Neutrophil (primary cell): ENCODE data around the gene GOSR2.

Experiments used
- H3K27ac ChIP-seq: fragments of 200-600 bp; sonication (generic); 2 replicates; pipeline ENCODE4 v1.5.1; 2016; ENCODE audit warnings: mild to moderate bottlenecking, moderate library complexity
- H3K27me3 ChIP-seq: fragments of 200-600 bp; sonication (generic); 2 replicates; pipeline ENCODE4 v1.6.0; 2016; ENCODE audit warnings: mild to moderate bottlenecking
- H3K36me3 ChIP-seq: fragments of 200-600 bp; sonication (generic); 2 replicates; pipeline ENCODE4 v1.5.1; 2017
- H3K4me1 ChIP-seq, 2 experiments: fragments of 200-600 bp in 1 of 2; sonication (generic) in 1 of 2; 1 replicate in 1 of 2; 2 replicates in 1 of 2; pipeline versions ENCODE4 v1.5.1 to v1.6.1; 2013 to 2016; ENCODE audit warnings: low read depth in 1 of 2, low read length in 1 of 2, mild to moderate bottlenecking in 1 of 2, moderate library complexity in 1 of 2; ENCODE audit not compliant: control insufficient read depth in 1 of 2, insufficient read depth in 1 of 2
- H3K4me3 ChIP-seq, 2 experiments: fragments of 200-600 bp in 1 of 2; sonication (generic) in 1 of 2; 1 replicate in 1 of 2; 2 replicates in 1 of 2; pipeline ENCODE4 v1.5.1; 2013 to 2016; ENCODE audit warnings: low read depth in 1 of 2, low read length in 1 of 2, mild to moderate bottlenecking in 1 of 2, moderate library complexity in 1 of 2
- H3K9me3 ChIP-seq: fragments of 200-600 bp; sonication (generic); 2 replicates; pipeline ENCODE4 v1.5.1; 2016
- TF ChIP-seq, protein P1 (sequence below): fragments of 200-600 bp; sonication (generic); IDR thresholded peaks from 2 replicates; pipeline ENCODE4 v1.5.1; 2016; ENCODE audit warnings: antibody characterized with exemption

Gene GOSR2

GRCh38 chr17:46989637-46990431 is 66.9 kb downstream of the GOSR2 start:
- Histone ChIP-seq H3K36me3 (no peaks in the 10 kb centered on the region), H3K27me3 (no peaks in the 10 kb centered on the region), H3K4me1 (no peaks in the 10 kb centered on the region), H3K9me3 (no peaks in the 10 kb centered on the region), H3K4me3 (no peak overlapping the region), H3K27ac (no peak overlapping the region)
- TF ChIP-seq, protein P1, sequence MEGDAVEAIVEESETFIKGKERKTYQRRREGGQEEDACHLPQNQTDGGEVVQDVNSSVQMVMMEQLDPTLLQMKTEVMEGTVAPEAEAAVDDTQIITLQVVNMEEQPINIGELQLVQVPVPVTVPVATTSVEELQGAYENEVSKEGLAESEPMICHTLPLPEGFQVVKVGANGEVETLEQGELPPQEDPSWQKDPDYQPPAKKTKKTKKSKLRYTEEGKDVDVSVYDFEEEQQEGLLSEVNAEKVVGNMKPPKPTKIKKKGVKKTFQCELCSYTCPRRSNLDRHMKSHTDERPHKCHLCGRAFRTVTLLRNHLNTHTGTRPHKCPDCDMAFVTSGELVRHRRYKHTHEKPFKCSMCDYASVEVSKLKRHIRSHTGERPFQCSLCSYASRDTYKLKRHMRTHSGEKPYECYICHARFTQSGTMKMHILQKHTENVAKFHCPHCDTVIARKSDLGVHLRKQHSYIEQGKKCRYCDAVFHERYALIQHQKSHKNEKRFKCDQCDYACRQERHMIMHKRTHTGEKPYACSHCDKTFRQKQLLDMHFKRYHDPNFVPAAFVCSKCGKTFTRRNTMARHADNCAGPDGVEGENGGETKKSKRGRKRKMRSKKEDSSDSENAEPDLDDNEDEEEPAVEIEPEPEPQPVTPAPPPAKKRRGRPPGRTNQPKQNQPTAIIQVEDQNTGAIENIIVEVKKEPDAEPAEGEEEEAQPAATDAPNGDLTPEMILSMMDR, result no peak

- no peaks in the 10 kb centered on the region for H3K27me3 ChIP-seq
- no peak overlapping the region for H3K27ac ChIP-seq
- H3K4me3 ChIP-seq, result no peak overlapping the region
- H3K4me1 ChIP-seq, result no peaks in the 10 kb centered on the region
- no peaks in the 10 kb centered on the region for H3K36me3 ChIP-seq
- TF ChIP-seq, protein P1, result no peak
- no peaks in the 10 kb centered on the region for H3K9me3 ChIP-seq
These were observed 68.7 kb downstream of the GOSR2 start for GRCh38 chr17:46991617-46992016.
